Measurements from ENCODE around the gene SIPA1L3.
"Not testable (repeated sequence)": the region's sequence is repeated elsewhere in the genome, so short reads cannot be mapped to it uniquely, and the experiment has no call there.

Gene SIPA1L3

GRCh38 chr19:38047049-38047438, 140.0 kb downstream of the SIPA1L3 start:
- no peak for DNase-seq

GRCh38 chr19:38047641-38048040, 140.6 kb downstream of the SIPA1L3 start:
- no peak for DNase-seq

- DNase-seq = peak; percentile 74
These were observed 142.2 kb downstream of the SIPA1L3 start for GRCh38 chr19:38049105-38049649.

- no peak for DNase-seq
These were observed 148.0 kb downstream of the SIPA1L3 start for GRCh38 chr19:38055010-38055409.

GRCh38 chr19:38055655-38056521, 148.9 kb downstream of the SIPA1L3 start:
- no peak for DNase-seq

- DNase-seq = no peak
These were observed 149.6 kb downstream of the SIPA1L3 start for GRCh38 chr19:38056646-38057045.

GRCh38 chr19:38057959-38058690, 151.1 kb downstream of the SIPA1L3 start:
- DNase-seq = peak; percentile 24

GRCh38 chr19:38059897-38060296, 152.9 kb downstream of the SIPA1L3 start:
- no peak for DNase-seq

GRCh38 chr19:38060331-38060730, 153.3 kb downstream of the SIPA1L3 start:
- no peak for DNase-seq

- no peak for DNase-seq
These were observed 154.3 kb downstream of the SIPA1L3 start for GRCh38 chr19:38061294-38061693.

- DNase-seq = no peak
These were observed 156.2 kb downstream of the SIPA1L3 start for GRCh38 chr19:38062959-38063761.

GRCh38 chr19:38063928-38064327, 156.9 kb downstream of the SIPA1L3 start:
- DNase-seq = no peak

- DNase-seq = no peak
These were observed 157.8 kb downstream of the SIPA1L3 start for GRCh38 chr19:38064661-38065425.

- DNase-seq = not testable (repeated sequence)
These were observed 158.8 kb downstream of the SIPA1L3 start for GRCh38 chr19:38065775-38066174.

GRCh38 chr19:38068826-38069225, 161.8 kb downstream of the SIPA1L3 start:
- DNase-seq = no peak

GRCh38 chr19:38070573-38070972, 163.6 kb downstream of the SIPA1L3 start:
- no peak for DNase-seq

GRCh38 chr19:38071054-38071453, 164.0 kb downstream of the SIPA1L3 start:
- DNase-seq = not testable (repeated sequence)

- DNase-seq = no peak
These were observed 164.6 kb downstream of the SIPA1L3 start for GRCh38 chr19:38071647-38072046.

- no peak for DNase-seq
These were observed 166.1 kb downstream of the SIPA1L3 start for GRCh38 chr19:38072776-38073750.

GRCh38 chr19:38073841-38074685, 167.1 kb downstream of the SIPA1L3 start:
- no peak for DNase-seq
